K562 (cell line): ENCODE data around the gene CKMT2. TPM values are rescaled to one million over a fixed set of nuclear protein-coding genes. Genes with fewer than 3 reads are reported as not detected.

Source experiments
- BRD9 ChIP-seq: fragments of 450-650 bp; IDR thresholded peaks from 2 replicates; pipeline ENCODE4 v1.6.1; 2018; ENCODE audit warnings: low read depth; ENCODE audit not compliant: partially characterized antibody
- DIDO1 ChIP-seq: fragments of 450-650 bp; IDR thresholded peaks from 2 replicates; pipeline ENCODE4 v1.6.1; 2016; ENCODE audit warnings: low read depth, missing biosample characterization, missing genetic modification characterization
- DMBX1 ChIP-seq: fragments of 250-450 bp; sonication (Bioruptor Pico); IDR thresholded peaks from 2 replicates; pipeline ENCODE4 v1.8.0; 2022; ENCODE audit warnings: inconsistent platforms, mild to moderate bottlenecking, moderate library complexity, borderline replicate concordance
- ELF2 ChIP-seq: fragments of 250-450 bp; sonication (Bioruptor Pico); IDR thresholded peaks from 2 replicates; pipeline ENCODE4 v1.5.0; 2021; ENCODE audit warnings: mild to moderate bottlenecking
- EWSR1 ChIP-seq: fragments of 450-650 bp; IDR thresholded peaks from 2 replicates; pipeline ENCODE4 v1.6.1; 2018; ENCODE audit warnings: borderline replicate concordance, mild to moderate bottlenecking, low read depth, moderate library complexity; ENCODE audit not compliant: partially characterized antibody
- HINFP ChIP-seq: fragments of 450-650 bp; conservative IDR thresholded peaks from 2 replicates; pipeline ENCODE4 v1.6.1; 2016; ENCODE audit warnings: missing genetic modification characterization, low read depth, mild to moderate bottlenecking, control low read depth, missing compliant biosample characterization
- HNRNPL ChIP-seq: fragments of 200-400 bp; formaldehyde crosslinking; IDR thresholded peaks from 2 replicates; pipeline ENCODE4 v1.6.1; 2017; ENCODE audit warnings: low read depth, mild to moderate bottlenecking, low read length
- KDM5B ChIP-seq: fragments of 200-600 bp; sonication (generic); IDR thresholded peaks from 2 replicates; pipeline ENCODE4 v1.6.1; 2012; ENCODE audit warnings: low read depth, mild to moderate bottlenecking, moderate library complexity, low read length, control low read depth, inconsistent platforms; ENCODE audit not compliant: insufficient replicate concordance
- KHSRP ChIP-seq: fragments of 450-650 bp; IDR thresholded peaks from 2 replicates; pipeline ENCODE4 v1.6.1; 2017
- MIER1 ChIP-seq: fragments of 450-650 bp; IDR thresholded peaks from 2 replicates; pipeline ENCODE4 v1.6.1; 2016; ENCODE audit warnings: antibody characterized with exemption, mild to moderate bottlenecking, low read depth
- MITF ChIP-seq: IDR thresholded peaks from 2 replicates; pipeline ENCODE4 v1.6.1; 2014; ENCODE audit warnings: antibody characterized with exemption
- NR0B1 ChIP-seq: fragments of 450-650 bp; IDR thresholded peaks from one replicate; pipeline ENCODE4 v1.6.1; 2018; ENCODE audit warnings: mild to moderate bottlenecking, moderate library complexity; ENCODE audit not compliant: partially characterized antibody
- PHF21A ChIP-seq: fragments of 450-650 bp; IDR thresholded peaks from 2 replicates; pipeline ENCODE4 v1.6.1; 2017; ENCODE audit warnings: low read depth, borderline replicate concordance
- STAT5B ChIP-seq: fragments of 250-450 bp; sonication (Bioruptor Pico); IDR thresholded peaks from 2 replicates; pipeline ENCODE4 v1.8.0; 2021; ENCODE audit warnings: mild to moderate bottlenecking, inconsistent platforms
- ZBTB7A ChIP-seq: IDR thresholded peaks from 2 replicates; pipeline ENCODE4 v1.6.1; 2011; ENCODE audit warnings: low read depth, mild to moderate bottlenecking, low read length, moderate library complexity, borderline replicate concordance; ENCODE audit not compliant: control insufficient read depth
- ZNF165 ChIP-seq: fragments of 250-450 bp; sonication (Bioruptor Pico); IDR thresholded peaks from 2 replicates; pipeline ENCODE4 v1.4.0; 2020; ENCODE audit warnings: borderline replicate concordance
- ZNF197 ChIP-seq: fragments of 200-800 bp; sonication (Bioruptor generic); IDR thresholded peaks from 2 replicates; pipeline ENCODE4 v1.6.1; 2016; ENCODE audit warnings: low read depth, missing genetic modification characterization, missing compliant biosample characterization
- ZNF23 ChIP-seq: fragments of 250-450 bp; sonication (Bioruptor Pico); IDR thresholded peaks from 2 replicates; pipeline ENCODE4 v1.4.0; 2020; ENCODE audit warnings: mild to moderate bottlenecking
- ZNF79 ChIP-seq: fragments of 250-450 bp; sonication (Bioruptor Pico); IDR thresholded peaks from 2 replicates; pipeline ENCODE4 v1.4.0; 2020; ENCODE audit warnings: low read depth, mild to moderate bottlenecking, moderate library complexity
- polyA plus RNA-seq, 8 experiments: library from polyadenylated mRNA; depleted of rRNA in 4 of 8; stranded (reverse) in 5 of 8; unstranded in 3 of 8; fragments of >200 nt; fragmentation: Nextera tagmentation in 2 of 8; fragmentation: Illumina TruSeq in 1 of 8; extraction: Ambion mirVana in 2 of 8; extraction: Trizol in 1 of 8; gene quantifications; 2 replicates each; pipeline versions ENCODE4 v1.2.1 to v1.2.3, GENCODE V29; 2011 to 2014; ENCODE audit warnings: inconsistent platforms in 1 of 8, missing spikeins in 1 of 8
- total RNA-seq, 7 experiments: library from RNA; depleted of rRNA in 6 of 7; stranded (reverse); fragments of >200 nt in 6 of 7; fragmentation: Illumina TruSeq in 2 of 7; extraction: Trizol in 2 of 7; gene quantifications; 2 replicates each; pipeline versions ENCODE4 v1.2.1 to v1.2.3, GENCODE V29; 2011 to 2021; ENCODE audit warnings: low replicate concordance in 1 of 7
- TF ChIP-seq, protein P1 (sequence below): fragments of 250-450 bp; sonication (Bioruptor Pico); IDR thresholded peaks from 2 replicates; pipeline ENCODE4 v1.8.0; 2021; ENCODE audit warnings: moderate library complexity, mild to moderate bottlenecking, inconsistent platforms
- TF ChIP-seq, protein P2 (sequence below): fragments of 450-650 bp; IDR thresholded peaks from 2 replicates; pipeline ENCODE4 v1.6.1; 2016; ENCODE audit warnings: antibody characterized with exemption

The CKMT2 gene
- total and polyA plus RNA-seq, 9 of the 15 experiments (the other 6 are each of a cell fraction or from before 2014, with no cell fraction given) = 0.03 TPM; not detected in 8

DNA sequence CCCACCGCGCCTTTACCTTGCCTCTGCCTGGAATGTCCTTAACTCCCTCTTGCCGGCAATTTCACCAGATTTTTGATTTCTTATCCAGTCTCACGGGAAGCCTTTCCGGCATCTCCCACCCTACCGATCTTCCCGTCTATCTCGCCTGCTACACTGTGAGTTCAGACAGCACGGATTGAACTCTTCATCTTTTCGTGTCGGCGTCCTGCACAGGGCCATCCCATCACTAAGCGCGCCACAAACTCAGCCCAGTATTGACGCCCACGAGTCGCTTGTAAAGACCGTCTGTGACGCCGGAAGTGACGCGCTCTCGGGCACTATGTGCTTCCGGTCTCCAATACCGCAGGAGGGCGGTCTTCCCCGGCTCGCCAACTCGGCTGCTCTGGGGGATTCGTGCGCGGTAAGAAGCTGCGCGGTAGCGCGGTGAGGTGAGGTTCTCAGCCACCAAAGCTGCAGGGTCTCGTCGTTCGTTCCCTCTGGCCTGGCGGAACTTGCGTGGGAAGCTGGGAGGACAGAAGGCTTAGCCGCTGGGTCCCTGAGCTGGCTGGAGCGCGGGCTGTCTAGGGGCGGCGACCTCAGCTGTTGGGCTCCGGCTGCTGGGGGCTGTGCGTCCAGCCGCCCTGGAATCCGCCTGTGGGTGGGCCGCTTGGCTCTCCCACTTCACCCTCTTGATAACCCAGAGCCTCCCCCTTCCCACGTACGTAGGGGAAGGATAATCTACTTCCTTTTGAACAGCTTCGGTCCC is 68.3 kb downstream of the CKMT2 start, which contains the start of gene ZCCHC9 (continued):
- TF ChIP-seq MITF (no peak), ZNF79 (CRISPR knock-in tag) (no peak), EWSR1 (no peak), HNRNPL (no peak), ELF2 (no peak), ZNF197 (CRISPR knock-in tag) (no peak), ZNF165 (CRISPR knock-in tag) (no peak), STAT5B (CRISPR knock-in tag) (no peak), HINFP (tag) (no peak), PHF21A (no peak), KHSRP (0 out of 2 replicates have a peak, but pooled peaks have one; percentile 52), DMBX1 (no peak), DIDO1 (peak; percentile 77; the same call in 1 of the 2 replicates), NR0B1 (no peak), ZBTB7A (peak; percentile 60; the same call in 1 of the 2 replicates), BRD9 (no peak), ZNF23 (no peak), MIER1 (no peak), KDM5B (peak; percentile 97)
- TF ChIP-seq, protein P1, sequence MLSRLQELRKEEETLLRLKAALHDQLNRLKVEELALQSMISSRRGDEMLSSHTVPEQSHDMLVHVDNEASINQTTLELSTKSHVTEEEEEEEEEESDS (CRISPR knock-in tag) = no peak
- TF ChIP-seq, protein P2, sequence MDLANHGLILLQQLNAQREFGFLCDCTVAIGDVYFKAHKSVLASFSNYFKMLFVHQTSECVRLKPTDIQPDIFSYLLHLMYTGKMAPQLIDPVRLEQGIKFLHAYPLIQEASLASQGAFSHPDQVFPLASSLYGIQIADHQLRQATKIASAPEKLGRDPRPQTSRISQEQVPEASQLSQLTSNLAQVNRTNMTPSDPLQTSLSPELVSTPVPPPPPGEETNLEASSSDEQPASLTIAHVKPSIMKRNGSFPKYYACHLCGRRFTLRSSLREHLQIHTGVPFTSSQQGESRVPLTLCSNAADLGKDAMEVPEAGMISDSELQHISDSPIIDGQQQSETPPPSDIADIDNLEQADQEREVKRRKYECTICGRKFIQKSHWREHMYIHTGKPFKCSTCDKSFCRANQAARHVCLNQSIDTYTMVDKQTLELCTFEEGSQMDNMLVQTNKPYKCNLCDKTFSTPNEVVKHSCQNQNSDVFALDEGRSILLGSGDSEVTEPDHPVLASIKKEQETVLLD = no peak
